Prostate gland (tissue), 2 donors: ENCODE measurements around the gene BCKDK.
A peak's percentile ranks its signal among the peaks of the same experiment; 100 is the strongest.

Source experiments
- CTCF ChIP-seq, 4 experiments: fragments of 200-600 bp in 2 of 4; fragments of 450-650 bp in 2 of 4; sonication (generic) in 2 of 4; IDR thresholded peaks; 1 replicate in 3 of 4; 2 replicates in 1 of 4; pipeline ENCODE4 v1.5.1; 2016 to 2019; ENCODE audit warnings: antibody characterized with exemption in 4 of 4, mild to moderate bottlenecking in 2 of 4, moderate library complexity in 2 of 4
- POLR2A ChIP-seq: fragments of 450-650 bp; IDR thresholded peaks from one replicate; pipeline ENCODE4 v1.6.1; 2016; ENCODE audit warnings: antibody characterized with exemption, mild to moderate bottlenecking

- TF ChIP-seq CTCF (IDR thresholded peaks at IDR 0.05), result peak; percentile 97 to 100 (median 100)
- peak; percentile 61 for TF ChIP-seq POLR2A
Observed at GRCh38 chr16:31142109-31143010, 34.2 kb downstream of the BCKDK start.
